GM12878 (cell line): ENCODE measurements around the gene MYBPC1. TPM values are rescaled to one million over a fixed set of nuclear protein-coding genes. Genes with fewer than 3 reads are reported as not detected.

Experiments used
- ATAC-seq: fragments of 200-7000 bp; cut with Tn5 transposase; 3 replicates; pipeline ENCODE4 v1.9.1; 2020; ENCODE audit warnings: mild to moderate bottlenecking, moderate library complexity
- BruUV-seq: library from RNA; stranded (reverse); fragments of 400-500 nt; replicated peaks from 2 replicates; lab custom pipeline; 2021; lab: Mats Ljungman, UMichigan
- CTCF ChIA-PET: fragments of 300-600 bp; sonication (Branson Sonifier 250); formaldehyde crosslinking; extraction: SDS; loops from one replicate; lab custom pipeline; 2021; ENCODE audit warnings: inconsistent platforms; lab: Yijun Ruan, JAX
- POLR2A ChIA-PET: fragments of 350-600 bp; formaldehyde crosslinking; extraction: SDS; loops from one replicate; lab custom pipeline; 2021; ENCODE audit warnings: inconsistent platforms; lab: Charles Lee
- RAD21 ChIA-PET: fragments of 300-600 bp; sonication (Branson Sonifier 250); formaldehyde crosslinking; loops from one replicate; lab custom pipeline; 2023; ENCODE audit warnings: antibody characterized with exemption; ENCODE audit not compliant: unreplicated experiment; lab: Charles Lee
- SMC1A ChIA-PET: fragments of 300-600 bp; sonication (Branson Sonifier 250); formaldehyde crosslinking; loops from one replicate; lab custom pipeline; 2023; ENCODE audit not compliant: unreplicated experiment, uncharacterized antibody; lab: Charles Lee
- DNase-seq: peaks from one replicate; pipeline ENCODE4 v3.0.0-alpha.2; 2011; ENCODE audit warnings: low read depth, low spot score
- FAIRE-seq: peaks from 3 replicates; lab custom pipeline; 2011; peaks lifted over from hg19 to GRCh38; lab: Jason Lieb, UNC
- H2AFZ ChIP-seq: 2 replicates; pipeline ENCODE4 v1.6.0; 2011; ENCODE audit warnings: low read depth, low read length, control low read depth; ENCODE audit not compliant: control insufficient read depth
- H3K27ac ChIP-seq: 2 replicates; pipeline ENCODE4 v1.5.1; 2011; ENCODE audit warnings: control low read depth; ENCODE audit not compliant: control insufficient read depth, insufficient read depth
- H3K27me3 ChIP-seq, 2 experiments: replicated peaks in 1 of 2; 2 replicates each; pipeline versions ENCODE4 v1.6.0 to v1.6.1; 2011; ENCODE audit warnings: low read length in 1 of 2; ENCODE audit not compliant: control insufficient read depth in 2 of 2, insufficient read depth in 2 of 2
- H3K36me3 ChIP-seq, 2 experiments: 2 replicates each; pipeline ENCODE4 v1.5.1; 2011; ENCODE audit warnings: low read length in 1 of 2; ENCODE audit not compliant: control insufficient read depth in 2 of 2, insufficient read depth in 2 of 2
- H3K4me1 ChIP-seq: 2 replicates; pipeline ENCODE4 v1.6.1; 2011; ENCODE audit warnings: mild to moderate bottlenecking, low read length, moderate library complexity, mixed read lengths; ENCODE audit not compliant: control insufficient read depth, insufficient read depth
- H3K4me2 ChIP-seq: 2 replicates; pipeline ENCODE4 v1.6.0; 2011; ENCODE audit warnings: control low read depth; ENCODE audit not compliant: control insufficient read depth, insufficient read depth
- H3K4me3 ChIP-seq: fragments of 200-600 bp; sonication (generic); 2 replicates; pipeline ENCODE4 v1.5.1; 2016
- H3K79me2 ChIP-seq: 2 replicates; pipeline ENCODE4 v1.6.0; 2011; ENCODE audit warnings: low read length; ENCODE audit not compliant: control insufficient read depth, insufficient read depth
- H3K9ac ChIP-seq: 2 replicates; pipeline ENCODE4 v1.8.0; 2011; ENCODE audit warnings: low read length, control low read depth, mixed read lengths; ENCODE audit not compliant: control insufficient read depth, insufficient read depth
- H3K9me3 ChIP-seq: replicated peaks from 3 replicates; pipeline ENCODE4 v1.5.1; 2011; ENCODE audit warnings: mild to moderate bottlenecking, low read length; ENCODE audit not compliant: control insufficient read depth, insufficient read depth
- H4K20me1 ChIP-seq: 2 replicates; pipeline ENCODE4 v1.6.0; 2011; ENCODE audit not compliant: control insufficient read depth, insufficient read depth
- GATAD2B ChIP-seq: fragments of 450-650 bp; conservative IDR thresholded peaks from 2 replicates; pipeline ENCODE4 v1.6.1; 2017; ENCODE audit warnings: low read depth, mild to moderate bottlenecking, moderate library complexity
- IRF4 ChIP-seq: IDR thresholded peaks from 2 replicates; pipeline ENCODE4 v1.6.1; 2011; ENCODE audit warnings: low read depth, low read length
- KLF5 ChIP-seq: fragments of 450-650 bp; IDR thresholded peaks from 2 replicates; pipeline ENCODE4 v1.6.1; 2014; ENCODE audit warnings: mild to moderate bottlenecking; ENCODE audit not compliant: partially characterized antibody
- NKRF ChIP-seq: fragments of 450-650 bp; conservative IDR thresholded peaks from 2 replicates; pipeline ENCODE4 v1.6.1; 2017; ENCODE audit warnings: mild to moderate bottlenecking, moderate library complexity
- NR2C1 ChIP-seq: fragments of 450-650 bp; IDR thresholded peaks from 2 replicates; pipeline ENCODE4 v1.6.1; 2017; ENCODE audit warnings: antibody characterized with exemption, mild to moderate bottlenecking, moderate library complexity
- POU2F2 ChIP-seq: IDR thresholded peaks from 3 replicates; pipeline ENCODE4 v1.6.1; 2011; ENCODE audit warnings: low read depth, mild to moderate bottlenecking, low read length, borderline replicate concordance
- SRF ChIP-seq, 2 experiments: IDR thresholded peaks; 2 replicates each; pipeline ENCODE4 v1.6.1; 2011; ENCODE audit warnings: low read depth in 2 of 2, low read length in 2 of 2, mild to moderate bottlenecking in 1 of 2, moderate library complexity in 1 of 2
- TCF3 ChIP-seq: IDR thresholded peaks from 2 replicates; pipeline ENCODE4 v1.6.1; 2012; ENCODE audit warnings: low read depth, mild to moderate bottlenecking, low read length, borderline replicate concordance; ENCODE audit not compliant: insufficient read depth
- WRNIP1 ChIP-seq: IDR thresholded peaks from 2 replicates; pipeline ENCODE4 v1.6.1; 2011; ENCODE audit warnings: low read depth, low read length, improper control_type of control experiment, borderline replicate concordance
- WGBS: methylation state at CpG from one replicate; pipeline ENCODE4 v1.1.6; 2016; ENCODE audit warnings: low lambda C conversion rate; ENCODE audit not compliant: insufficient replicate concordance, insufficient coverage; ENCODE audit errors: missing lambda C conversion rate; 5-methylcytosine and 5-hydroxymethylcytosine counted together
- in situ Hi-C: fragments of 300-500 bp; cut with MboI; formaldehyde crosslinking; loops from 9 replicates; pipeline ENCODE4 v1.14.3; 2018; ENCODE audit warnings: mixed read lengths
- intact Hi-C: fragments of 100-400 bp; cut with micrococcal nuclease; formaldehyde crosslinking; loops from one replicate; pipeline ENCODE4 v1.14.2; 2022; ENCODE audit not compliant: unreplicated experiment
- polyA plus RNA-seq, 11 experiments: library from polyadenylated mRNA; depleted of rRNA in 4 of 11; unstranded in 6 of 11; stranded (reverse) in 5 of 11; fragments of >200 nt; fragmentation: Nextera tagmentation in 4 of 11; fragmentation: Illumina TruSeq in 1 of 11; extraction: Ambion mirVana in 4 of 11; extraction: Trizol in 1 of 11; gene quantifications; 1 replicate in 1 of 11; 2 replicates in 10 of 11; pipeline versions ENCODE4 v1.2.1 to v1.2.3, GENCODE V29; 2011 to 2016; ENCODE audit warnings: inconsistent platforms in 2 of 11, missing spikeins in 2 of 11, low read depth in 1 of 11
- total RNA-seq, 4 experiments: library from RNA; depleted of rRNA in 3 of 4; stranded (reverse); fragments of >200 nt in 3 of 4; fragmentation: Illumina TruSeq in 1 of 4; extraction: Trizol in 1 of 4; gene quantifications; 2 replicates each; pipeline versions ENCODE4 v1.2.1 to v1.2.3, GENCODE V29; 2013 to 2021
- TF ChIP-seq, protein P1 (sequence below): fragments of 450-650 bp; IDR thresholded peaks from 2 replicates; pipeline ENCODE4 v1.6.1; 2017; ENCODE audit warnings: mild to moderate bottlenecking, low read depth, inconsistent platforms; ENCODE audit not compliant: poor library complexity, severe bottlenecking
- TF ChIP-seq, protein P2 (sequence below): fragments of 450-650 bp; formaldehyde crosslinking; IDR thresholded peaks from 2 replicates; pipeline ENCODE4 v1.5.0; 2022; ENCODE audit warnings: mild to moderate bottlenecking, missing genetic modification characterization
- TF ChIP-seq, protein P3 (sequence below): fragments of 450-650 bp; formaldehyde crosslinking; IDR thresholded peaks from 2 replicates; pipeline ENCODE4 v1.4.0; 2022; ENCODE audit warnings: mild to moderate bottlenecking, moderate library complexity

The MYBPC1 gene
- total and polyA plus RNA-seq, 10 of the 15 experiments (the other 5 are each of a cell fraction or from before 2014, with no cell fraction given) = not detected

DNA sequence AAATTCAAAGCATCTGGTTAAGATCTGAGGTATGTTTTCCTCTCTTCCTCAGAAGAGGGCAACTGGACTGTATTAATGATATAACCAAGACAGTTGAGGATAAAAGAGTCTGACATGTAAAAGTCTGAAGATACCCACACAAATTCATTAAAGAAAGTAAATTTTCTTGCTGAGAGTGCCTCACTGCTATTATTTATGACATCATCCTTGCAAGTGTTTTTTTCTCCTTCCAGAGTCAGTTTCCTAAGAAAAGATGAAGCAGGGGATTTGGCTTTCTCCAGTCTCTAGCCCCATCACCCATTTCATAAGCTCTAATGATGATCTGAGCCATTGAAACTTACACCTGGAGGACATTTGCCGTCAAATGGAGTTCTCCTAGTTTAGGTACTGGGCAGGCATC is 21.0 kb upstream of the MYBPC1 start:
- POLR2A ChIA-PET = interaction anchor here (0.6 kb wide), 1 partner anchor 184 kb away, joined by 3 read pairs; no protein-coding TSS in a partner anchor
- H3K9me3 ChIP-seq = no peaks in the 10 kb centered on the region
- SMC1A ChIA-PET = no interaction called here
- DNase-seq = no peak
- RAD21 ChIA-PET = no interaction called here
- no peak overlapping the region for H2AFZ ChIP-seq
- H3K4me3 ChIP-seq = no peak overlapping the region
- BruUV-seq = no TSS peak
- H3K79me2 ChIP-seq = no peaks in the 10 kb centered on the region
- no peak overlapping the region for H3K4me2 ChIP-seq
- TF ChIP-seq NR2C1 = no peak
- TF ChIP-seq SRF (IDR thresholded peaks at IDR 0.05; ENCODE audit: low read depth in 2 of 2, low read length in 2 of 2) = no peak
- TF ChIP-seq, protein P1, sequence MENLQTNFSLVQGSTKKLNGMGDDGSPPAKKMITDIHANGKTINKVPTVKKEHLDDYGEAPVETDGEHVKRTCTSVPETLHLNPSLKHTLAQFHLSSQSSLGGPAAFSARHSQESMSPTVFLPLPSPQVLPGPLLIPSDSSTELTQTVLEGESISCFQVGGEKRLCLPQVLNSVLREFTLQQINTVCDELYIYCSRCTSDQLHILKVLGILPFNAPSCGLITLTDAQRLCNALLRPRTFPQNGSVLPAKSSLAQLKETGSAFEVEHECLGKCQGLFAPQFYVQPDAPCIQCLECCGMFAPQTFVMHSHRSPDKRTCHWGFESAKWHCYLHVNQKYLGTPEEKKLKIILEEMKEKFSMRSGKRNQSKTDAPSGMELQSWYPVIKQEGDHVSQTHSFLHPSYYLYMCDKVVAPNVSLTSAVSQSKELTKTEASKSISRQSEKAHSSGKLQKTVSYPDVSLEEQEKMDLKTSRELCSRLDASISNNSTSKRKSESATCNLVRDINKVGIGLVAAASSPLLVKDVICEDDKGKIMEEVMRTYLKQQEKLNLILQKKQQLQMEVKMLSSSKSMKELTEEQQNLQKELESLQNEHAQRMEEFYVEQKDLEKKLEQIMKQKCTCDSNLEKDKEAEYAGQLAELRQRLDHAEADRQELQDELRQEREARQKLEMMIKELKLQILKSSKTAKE = no peak
- no peak for TF ChIP-seq IRF4
- TF ChIP-seq NKRF = no peak
- TF ChIP-seq, protein P2, sequence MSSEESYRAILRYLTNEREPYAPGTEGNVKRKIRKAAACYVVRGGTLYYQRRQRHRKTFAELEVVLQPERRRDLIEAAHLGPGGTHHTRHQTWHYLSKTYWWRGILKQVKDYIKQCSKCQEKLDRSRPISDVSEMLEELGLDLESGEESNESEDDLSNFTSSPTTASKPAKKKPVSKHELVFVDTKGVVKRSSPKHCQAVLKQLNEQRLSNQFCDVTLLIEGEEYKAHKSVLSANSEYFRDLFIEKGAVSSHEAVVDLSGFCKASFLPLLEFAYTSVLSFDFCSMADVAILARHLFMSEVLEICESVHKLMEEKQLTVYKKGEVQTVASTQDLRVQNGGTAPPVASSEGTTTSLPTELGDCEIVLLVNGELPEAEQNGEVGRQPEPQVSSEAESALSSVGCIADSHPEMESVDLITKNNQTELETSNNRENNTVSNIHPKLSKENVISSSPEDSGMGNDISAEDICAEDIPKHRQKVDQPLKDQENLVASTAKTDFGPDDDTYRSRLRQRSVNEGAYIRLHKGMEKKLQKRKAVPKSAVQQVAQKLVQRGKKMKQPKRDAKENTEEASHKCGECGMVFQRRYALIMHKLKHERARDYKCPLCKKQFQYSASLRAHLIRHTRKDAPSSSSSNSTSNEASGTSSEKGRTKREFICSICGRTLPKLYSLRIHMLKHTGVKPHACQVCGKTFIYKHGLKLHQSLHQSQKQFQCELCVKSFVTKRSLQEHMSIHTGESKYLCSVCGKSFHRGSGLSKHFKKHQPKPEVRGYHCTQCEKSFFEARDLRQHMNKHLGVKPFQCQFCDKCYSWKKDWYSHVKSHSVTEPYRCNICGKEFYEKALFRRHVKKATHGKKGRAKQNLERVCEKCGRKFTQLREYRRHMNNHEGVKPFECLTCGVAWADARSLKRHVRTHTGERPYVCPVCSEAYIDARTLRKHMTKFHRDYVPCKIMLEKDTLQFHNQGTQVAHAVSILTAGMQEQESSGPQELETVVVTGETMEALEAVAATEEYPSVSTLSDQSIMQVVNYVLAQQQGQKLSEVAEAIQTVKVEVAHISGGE (CRISPR knock-in tag) = no peak
- TF ChIP-seq TCF3 = no peak
- TF ChIP-seq POU2F2 = no peak
- no peak for TF ChIP-seq KLF5
- no peak for TF ChIP-seq WRNIP1
- TF ChIP-seq, protein P3, sequence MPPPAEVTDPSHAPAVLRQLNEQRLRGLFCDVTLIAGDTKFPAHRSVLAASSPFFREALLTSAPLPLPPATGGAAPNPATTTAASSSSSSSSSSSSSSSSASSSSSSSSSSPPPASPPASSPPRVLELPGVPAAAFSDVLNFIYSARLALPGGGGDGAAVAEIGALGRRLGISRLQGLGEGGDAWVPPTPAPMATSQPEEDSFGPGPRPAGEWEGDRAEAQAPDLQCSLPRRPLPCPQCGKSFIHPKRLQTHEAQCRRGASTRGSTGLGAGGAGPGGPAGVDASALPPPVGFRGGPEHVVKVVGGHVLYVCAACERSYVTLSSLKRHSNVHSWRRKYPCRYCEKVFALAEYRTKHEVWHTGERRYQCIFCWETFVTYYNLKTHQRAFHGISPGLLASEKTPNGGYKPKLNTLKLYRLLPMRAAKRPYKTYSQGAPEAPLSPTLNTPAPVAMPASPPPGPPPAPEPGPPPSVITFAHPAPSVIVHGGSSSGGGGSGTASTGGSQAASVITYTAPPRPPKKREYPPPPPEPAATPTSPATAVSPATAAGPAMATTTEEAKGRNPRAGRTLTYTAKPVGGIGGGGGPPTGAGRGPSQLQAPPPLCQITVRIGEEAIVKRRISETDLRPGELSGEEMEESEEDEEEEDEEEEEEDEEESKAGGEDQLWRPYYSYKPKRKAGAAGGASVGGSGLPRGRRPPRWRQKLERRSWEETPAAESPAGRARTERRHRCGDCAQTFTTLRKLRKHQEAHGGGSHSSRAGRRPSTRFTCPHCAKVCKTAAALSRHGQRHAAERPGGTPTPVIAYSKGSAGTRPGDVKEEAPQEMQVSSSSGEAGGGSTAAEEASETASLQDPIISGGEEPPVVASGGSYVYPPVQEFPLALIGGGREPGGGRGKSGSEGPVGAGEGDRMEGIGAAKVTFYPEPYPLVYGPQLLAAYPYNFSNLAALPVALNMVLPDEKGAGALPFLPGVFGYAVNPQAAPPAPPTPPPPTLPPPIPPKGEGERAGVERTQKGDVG (CRISPR knock-in tag) = no peak
- no peak for TF ChIP-seq GATAD2B
- in situ Hi-C loops (no loop called here), intact Hi-C loops (loop anchor here (10.0 kb wide), 1 partner anchor 121 kb away; the partner anchor contains the start of gene CHPT1)
- H3K36me3 ChIP-seq = no peaks in the 10 kb centered on the region
- peaks cover 0 to 4% of the 10 kb centered on the region in 2 experiments; a peak in 1 of 4 replicates for H3K27me3 ChIP-seq
- H3K4me1 ChIP-seq = no peaks in the 10 kb centered on the region
- no peaks in the 10 kb centered on the region for H4K20me1 ChIP-seq
- FAIRE-seq = no peak
- no peak overlapping the region for H3K9ac ChIP-seq
- WGBS = 58% methylated on average over 1 of the region's 1 CpG
- CTCF ChIA-PET = no interaction called here
- ATAC-seq = no peak
- no peak overlapping the region for H3K27ac ChIP-seq
